Trophoblast cell (in vitro differentiated cells and primary cell): ENCODE measurements around the gene MAPK4.

ENCODE experiments used
- DNase-seq, 2 donors: peaks; one replicate each; pipeline ENCODE4 v3.0.0-alpha.2; 2016
- H2AFZ ChIP-seq: 2 replicates; pipeline ENCODE4 v1.6.1; 2013; ENCODE audit warnings: low read length, moderate library complexity, mild to moderate bottlenecking; ENCODE audit not compliant: insufficient read depth, poor library complexity
- H2AK5ac ChIP-seq: 2 replicates; pipeline ENCODE4 v1.6.1; 2013; ENCODE audit warnings: mild to moderate bottlenecking, low read length
- H2BK120ac ChIP-seq: 2 replicates; pipeline ENCODE4 v1.6.1; 2013; ENCODE audit warnings: low read length, mild to moderate bottlenecking, moderate library complexity; ENCODE audit not compliant: insufficient read depth, poor library complexity
- H2BK12ac ChIP-seq: 2 replicates; pipeline ENCODE4 v1.6.1; 2013; ENCODE audit warnings: mild to moderate bottlenecking, low read length, moderate library complexity
- H2BK5ac ChIP-seq: 2 replicates; pipeline ENCODE4 v1.6.1; 2013; ENCODE audit warnings: low read length, low read depth, moderate library complexity, mild to moderate bottlenecking; ENCODE audit not compliant: poor library complexity
- H3K14ac ChIP-seq: 2 replicates; pipeline ENCODE4 v1.6.1; 2013; ENCODE audit warnings: mild to moderate bottlenecking, low read length
- H3K18ac ChIP-seq: 2 replicates; pipeline ENCODE4 v1.6.1; 2013; ENCODE audit warnings: mild to moderate bottlenecking, low read length
- H3K23ac ChIP-seq: 2 replicates; pipeline ENCODE4 v1.6.1; 2013; ENCODE audit warnings: low read length
- H3K27ac ChIP-seq: 2 replicates; pipeline ENCODE4 v1.5.1; 2013; ENCODE audit warnings: low read depth, mild to moderate bottlenecking, inconsistent platforms, low read length, moderate library complexity
- H3K27me3 ChIP-seq: 2 replicates; pipeline ENCODE4 v1.6.1; 2013; ENCODE audit warnings: inconsistent platforms, mild to moderate bottlenecking, low read length, moderate library complexity; ENCODE audit not compliant: insufficient read depth
- H3K36me3 ChIP-seq, 2 experiments: 1 replicate in 1 of 2; 2 replicates in 1 of 2; pipeline ENCODE4 v1.6.1; 2013; ENCODE audit warnings: low read length in 2 of 2, mild to moderate bottlenecking in 2 of 2, moderate library complexity in 1 of 2; ENCODE audit not compliant: insufficient read depth in 2 of 2, control insufficient read depth in 1 of 2
- H3K4ac ChIP-seq: 2 replicates; pipeline ENCODE4 v1.6.1; 2013; ENCODE audit warnings: low read depth, mild to moderate bottlenecking, low read length, moderate library complexity
- H3K4me1 ChIP-seq, 2 experiments: 1 replicate in 1 of 2; 2 replicates in 1 of 2; pipeline ENCODE4 v1.6.1; 2013; ENCODE audit warnings: low read length in 2 of 2, mild to moderate bottlenecking in 2 of 2, moderate library complexity in 1 of 2; ENCODE audit not compliant: insufficient read depth in 2 of 2, control insufficient read depth in 1 of 2
- H3K4me2 ChIP-seq: 2 replicates; pipeline ENCODE4 v1.6.1; 2013; ENCODE audit warnings: inconsistent platforms, mild to moderate bottlenecking, low read length, moderate library complexity
- H3K4me3 ChIP-seq: 2 replicates; pipeline ENCODE4 v1.5.1; 2013; ENCODE audit warnings: mild to moderate bottlenecking, low read depth, low read length, inconsistent platforms
- H3K79me1 ChIP-seq: one replicate; pipeline ENCODE4 v1.6.1; 2013; ENCODE audit warnings: low read length
- H3K79me2 ChIP-seq: 2 replicates; pipeline ENCODE4 v1.6.1; 2013; ENCODE audit warnings: low read length, mild to moderate bottlenecking; ENCODE audit not compliant: control insufficient read depth, insufficient read depth, poor library complexity
- H3K9ac ChIP-seq: 2 replicates; pipeline ENCODE4 v1.6.1; 2013; ENCODE audit warnings: mild to moderate bottlenecking, low read length
- H3K9me3 ChIP-seq: 2 replicates; pipeline ENCODE4 v1.6.1; 2013; ENCODE audit warnings: low read depth, mild to moderate bottlenecking, control low read depth, inconsistent platforms, low read length; ENCODE audit not compliant: insufficient read depth
- H4K12ac ChIP-seq: 2 replicates; pipeline ENCODE4 v1.6.1; 2013; ENCODE audit warnings: low read depth, mild to moderate bottlenecking, low read length, moderate library complexity
- H4K8ac ChIP-seq: 2 replicates; pipeline ENCODE4 v1.6.1; 2013; ENCODE audit warnings: low read depth, mild to moderate bottlenecking, low read length, moderate library complexity
- H4K91ac ChIP-seq: one replicate; pipeline ENCODE4 v1.6.1; 2013; ENCODE audit warnings: low read depth, mild to moderate bottlenecking, low read length, moderate library complexity
- WGBS: extraction: QIAGEN DNeasy Blood & Tissue Kit; methylation state at CpG from one replicate; pipeline ENCODE4 v1.1.7; 2013; ENCODE audit warnings: missing lambda C conversion rate; ENCODE audit not compliant: insufficient read length, insufficient coverage; ENCODE audit errors: extremely low coverage; 5-methylcytosine and 5-hydroxymethylcytosine counted together

Gene MAPK4

DNA sequence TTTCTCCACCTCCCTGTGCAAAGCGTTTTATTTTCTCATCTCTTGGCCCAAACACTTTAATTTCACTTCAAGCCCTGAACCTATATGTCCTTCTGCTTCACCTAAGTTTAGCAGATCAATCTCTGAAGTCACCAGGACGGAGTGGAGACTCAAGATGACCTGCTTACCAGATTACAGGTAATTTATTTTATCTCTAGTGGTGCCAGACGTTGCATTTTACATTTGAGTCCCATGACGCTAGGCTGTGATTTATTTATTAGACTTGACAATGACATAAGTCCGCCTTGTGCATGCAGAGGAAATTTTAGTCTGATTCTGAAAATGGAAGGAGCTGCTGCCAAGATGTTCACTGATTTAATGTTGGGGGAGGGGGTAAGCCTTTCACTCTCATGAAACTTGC is 186.1 kb downstream of the MAPK4 start:
- H3K36me3 ChIP-seq = no peaks in the 10 kb centered on the region
- no peak overlapping the region for H2AK5ac ChIP-seq
- H3K4ac ChIP-seq = no peak overlapping the region
- H4K91ac ChIP-seq = no peak overlapping the region
- H3K4me1 ChIP-seq = peaks cover 19% of the 10 kb centered on the region in 2 experiments
- no peaks in the 10 kb centered on the region for H3K9me3 ChIP-seq
- no peak overlapping the region for H4K12ac ChIP-seq
- no peak overlapping the region for H3K4me2 ChIP-seq
- H3K79me2 ChIP-seq = no peaks in the 10 kb centered on the region
- WGBS = no CpG with 5 or more reads among the region's 5 CpGs
- H4K8ac ChIP-seq = no peak overlapping the region
- no peak overlapping the region for H3K23ac ChIP-seq
- H2BK12ac ChIP-seq = no peak overlapping the region
- no peak overlapping the region for H3K4me3 ChIP-seq
- no peak overlapping the region for H3K14ac ChIP-seq
- H3K79me1 ChIP-seq = peaks cover 1% of the 10 kb centered on the region
- no peaks in the 10 kb centered on the region for H3K27me3 ChIP-seq
- DNase-seq = no peak
- no peak overlapping the region for H2AFZ ChIP-seq
- H2BK5ac ChIP-seq = no peak overlapping the region
- H3K18ac ChIP-seq = no peak overlapping the region
- H2BK120ac ChIP-seq = no peak overlapping the region
- no peak overlapping the region for H3K27ac ChIP-seq
- no peak overlapping the region for H3K9ac ChIP-seq

DNA sequence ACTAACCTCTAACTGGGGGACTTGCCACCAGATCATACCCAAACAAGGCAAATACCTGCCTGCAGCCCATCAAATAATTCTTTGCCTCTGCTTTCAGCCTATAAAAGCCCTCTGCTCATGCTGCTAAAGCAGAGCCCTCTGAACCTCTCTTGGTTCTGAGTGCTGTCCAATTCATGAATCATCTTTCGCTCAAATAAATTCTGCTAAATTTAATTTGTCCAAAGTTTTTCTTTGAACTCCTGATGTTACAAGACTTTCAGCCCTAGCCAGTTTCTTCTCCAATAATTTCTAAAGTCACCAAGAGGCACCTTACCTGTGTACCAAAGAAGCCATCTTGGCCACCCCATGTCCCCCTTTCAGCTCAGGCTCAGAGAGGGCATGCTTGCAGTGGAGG is 188.0 kb downstream of the MAPK4 start:
- Histone ChIP-seq H3K79me1 (peaks cover 1% of the 10 kb centered on the region), H3K27ac (no peak overlapping the region), H2BK120ac (no peak overlapping the region), H3K18ac (no peak overlapping the region), H3K23ac (no peak overlapping the region), H3K79me2 (no peaks in the 10 kb centered on the region), H3K14ac (no peak overlapping the region), H3K27me3 (no peaks in the 10 kb centered on the region), H2AK5ac (no peak overlapping the region), H2BK5ac (no peak overlapping the region), H3K9me3 (no peaks in the 10 kb centered on the region), H3K36me3 (no peaks in the 10 kb centered on the region), H4K91ac (peak overlapping the region; percentile 19), H3K4me2 (no peak overlapping the region), H3K9ac (no peak overlapping the region), H4K12ac (no peak overlapping the region), H3K4me3 (no peak overlapping the region), H3K4me1 (peaks cover 19% of the 10 kb centered on the region in 2 experiments), H3K4ac (no peak overlapping the region), H4K8ac (peak overlapping the region; percentile 36), H2BK12ac (no peak overlapping the region), H2AFZ (no peak overlapping the region)
- WGBS = no CpG with 5 or more reads among the region's 1 CpG
- DNase-seq = no peak

DNA sequence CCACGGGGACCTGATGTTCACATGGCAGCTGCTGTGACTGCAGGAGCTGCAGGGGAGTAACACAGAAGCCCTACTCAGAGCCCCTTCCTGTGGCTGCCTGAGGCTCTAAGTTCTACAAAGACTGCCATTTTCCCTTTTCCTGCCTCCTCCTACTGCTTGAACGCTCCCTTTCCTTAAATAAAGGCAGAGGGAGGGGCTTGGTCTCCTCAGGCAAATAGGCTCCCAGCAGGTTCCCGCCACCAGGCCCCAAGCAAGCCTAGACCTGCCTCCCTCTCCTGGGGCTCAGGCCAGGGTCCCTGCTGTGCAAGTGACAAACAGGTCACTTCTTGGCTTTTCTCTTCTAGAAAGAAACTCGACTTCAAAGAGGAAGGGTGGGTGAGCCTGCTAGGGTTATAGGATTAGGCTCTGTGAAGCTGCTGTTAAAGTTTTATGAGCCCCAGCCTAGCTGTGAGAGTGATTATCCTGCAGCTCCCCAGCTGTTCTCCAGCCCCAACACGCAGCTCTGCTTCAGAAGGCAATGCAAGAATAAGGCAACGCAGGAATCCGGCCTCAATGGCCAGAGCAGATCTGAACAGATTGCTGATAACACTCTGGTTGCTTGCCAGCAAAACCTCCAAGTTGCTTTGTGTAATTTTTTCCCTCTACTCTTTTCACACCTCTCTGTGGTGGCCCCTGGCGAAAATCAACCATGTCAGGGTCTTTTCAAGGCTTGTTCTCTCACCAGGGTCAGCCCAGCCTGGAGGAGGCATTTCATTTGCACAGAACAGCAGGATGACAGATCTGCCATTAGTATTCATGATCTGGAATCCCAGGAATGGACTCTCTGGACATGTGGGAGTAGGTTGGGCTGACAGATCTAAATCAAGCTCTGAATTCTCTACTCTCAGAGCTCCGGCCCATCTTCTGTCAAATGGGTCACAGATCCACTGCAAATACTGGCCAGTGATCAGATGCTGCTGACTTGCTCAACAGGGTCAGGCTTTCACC is 188.6 kb downstream of the MAPK4 start:
- peak overlapping the region; percentile 36 for H4K8ac ChIP-seq
- H3K9ac ChIP-seq = no peak overlapping the region
- peak overlapping the region; percentile 28 for H3K27ac ChIP-seq
- H3K23ac ChIP-seq = no peak overlapping the region
- H4K91ac ChIP-seq = peak overlapping the region; percentile 34
- peak overlapping the region; percentile 15 for H3K4me2 ChIP-seq
- no peak overlapping the region for H2AK5ac ChIP-seq
- H3K18ac ChIP-seq = no peak overlapping the region
- no peak overlapping the region for H3K4me3 ChIP-seq
- H4K12ac ChIP-seq = no peak overlapping the region
- H3K79me1 ChIP-seq = peaks cover 1% of the 10 kb centered on the region
- H3K4me1 ChIP-seq = peaks cover 19% of the 10 kb centered on the region in 2 experiments
- no peak overlapping the region for H3K4ac ChIP-seq
- no peaks in the 10 kb centered on the region for H3K79me2 ChIP-seq
- H2BK120ac ChIP-seq = no peak overlapping the region
- H3K9me3 ChIP-seq = no peaks in the 10 kb centered on the region
- no peak overlapping the region for H3K14ac ChIP-seq
- WGBS = no CpG with 5 or more reads among the region's 9 CpGs
- H2AFZ ChIP-seq = no peak overlapping the region
- no peaks in the 10 kb centered on the region for H3K27me3 ChIP-seq
- H2BK5ac ChIP-seq = no peak overlapping the region
- peak overlapping the region; percentile 6 for H2BK12ac ChIP-seq
- DNase-seq = peak in 1 of 2 donors; percentile 29
- H3K36me3 ChIP-seq = no peaks in the 10 kb centered on the region

DNA sequence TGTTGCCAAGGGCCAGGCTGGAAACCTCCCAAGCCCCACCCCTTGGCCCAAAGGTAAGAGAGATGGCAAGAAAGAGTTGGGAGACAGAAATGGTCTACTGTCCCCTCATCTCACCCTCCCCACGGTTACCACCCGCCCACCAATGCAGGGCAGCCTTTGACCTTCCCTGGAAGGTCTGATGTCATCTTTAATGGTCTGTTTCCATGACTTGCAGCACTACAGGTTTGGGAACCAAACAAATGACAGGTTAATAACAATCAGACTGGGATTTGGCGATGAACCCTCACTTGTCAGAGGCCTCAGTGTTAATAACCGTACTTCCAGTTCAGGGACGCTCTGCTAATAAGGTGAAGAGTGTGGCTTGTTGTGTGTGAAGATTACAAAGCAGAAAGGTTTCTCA is 189.5 kb downstream of the MAPK4 start:
- Histone ChIP-seq H3K27ac (no peak overlapping the region), H3K4me1 (peaks cover 19% of the 10 kb centered on the region in 2 experiments), H3K79me2 (no peaks in the 10 kb centered on the region), H3K18ac (no peak overlapping the region), H3K23ac (no peak overlapping the region), H3K4me2 (no peak overlapping the region), H3K79me1 (peaks cover 1% of the 10 kb centered on the region), H3K9me3 (no peaks in the 10 kb centered on the region), H3K4me3 (no peak overlapping the region), H3K4ac (no peak overlapping the region), H2BK5ac (no peak overlapping the region), H3K14ac (no peak overlapping the region), H4K91ac (no peak overlapping the region), H3K9ac (no peak overlapping the region), H4K8ac (no peak overlapping the region), H2AK5ac (no peak overlapping the region), H2BK12ac (no peak overlapping the region), H3K27me3 (no peaks in the 10 kb centered on the region), H2BK120ac (no peak overlapping the region), H3K36me3 (no peaks in the 10 kb centered on the region), H2AFZ (no peak overlapping the region), H4K12ac (no peak overlapping the region)
- no peak for DNase-seq
- WGBS = no CpG with 5 or more reads among the region's 5 CpGs
